ENCODE results near the gene ETF1. TPM values are rescaled to one million over a fixed set of nuclear protein-coding genes. Genes with fewer than 3 reads are reported as not detected.
A peak's percentile ranks its signal among the peaks of the same experiment; 100 is the strongest.

ETF1 gene
- total RNA-seq, 2 experiments from 2014 or later = 65.2 to 68.1 TPM

DNA sequence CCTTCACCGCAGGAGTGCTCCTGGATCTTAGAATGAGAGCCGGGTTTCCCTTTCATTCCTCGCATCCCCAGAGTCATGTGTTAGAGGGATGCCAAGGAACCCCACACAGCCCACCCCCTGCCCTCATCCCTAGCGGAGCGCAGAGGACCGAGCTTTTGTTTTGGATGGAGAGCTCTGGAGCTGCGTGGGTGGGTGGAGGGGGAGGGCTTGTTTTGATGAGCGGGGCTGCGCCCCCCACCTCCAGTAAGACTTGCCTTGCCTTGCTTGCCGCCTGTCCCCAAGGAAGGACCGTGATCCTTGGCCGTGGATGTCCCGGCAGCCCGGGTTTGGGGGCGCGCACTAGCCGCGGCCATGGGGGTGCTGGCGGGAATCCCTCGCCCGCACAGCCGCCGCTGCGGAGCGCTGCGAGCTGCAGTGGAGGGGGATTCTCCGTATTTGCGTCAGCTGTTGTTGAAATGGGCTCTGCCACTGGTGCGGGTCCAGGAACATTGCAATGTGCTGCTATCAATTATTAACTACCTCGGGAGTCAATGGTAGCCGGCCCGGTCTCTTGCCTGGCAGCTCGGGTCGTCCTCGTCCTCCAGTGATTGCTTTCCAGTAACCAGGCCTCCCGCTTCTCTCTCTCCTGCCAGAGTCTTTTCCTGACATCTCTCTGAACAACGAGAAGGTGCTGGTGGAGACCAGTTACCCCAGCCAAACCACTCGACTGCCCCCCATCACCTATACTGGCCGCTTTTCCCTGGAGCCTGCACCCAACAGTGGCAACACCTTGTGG, 76.7 kb downstream of the ETF1 start:
- H3K9me3 Mint-ChIP-seq = no peaks in the 10 kb centered on the region
- peak overlapping the region; percentile 84 for H3K4me3 Mint-ChIP-seq
- peaks cover 10% of the 10 kb centered on the region for H3K4me1 Mint-ChIP-seq

DNA sequence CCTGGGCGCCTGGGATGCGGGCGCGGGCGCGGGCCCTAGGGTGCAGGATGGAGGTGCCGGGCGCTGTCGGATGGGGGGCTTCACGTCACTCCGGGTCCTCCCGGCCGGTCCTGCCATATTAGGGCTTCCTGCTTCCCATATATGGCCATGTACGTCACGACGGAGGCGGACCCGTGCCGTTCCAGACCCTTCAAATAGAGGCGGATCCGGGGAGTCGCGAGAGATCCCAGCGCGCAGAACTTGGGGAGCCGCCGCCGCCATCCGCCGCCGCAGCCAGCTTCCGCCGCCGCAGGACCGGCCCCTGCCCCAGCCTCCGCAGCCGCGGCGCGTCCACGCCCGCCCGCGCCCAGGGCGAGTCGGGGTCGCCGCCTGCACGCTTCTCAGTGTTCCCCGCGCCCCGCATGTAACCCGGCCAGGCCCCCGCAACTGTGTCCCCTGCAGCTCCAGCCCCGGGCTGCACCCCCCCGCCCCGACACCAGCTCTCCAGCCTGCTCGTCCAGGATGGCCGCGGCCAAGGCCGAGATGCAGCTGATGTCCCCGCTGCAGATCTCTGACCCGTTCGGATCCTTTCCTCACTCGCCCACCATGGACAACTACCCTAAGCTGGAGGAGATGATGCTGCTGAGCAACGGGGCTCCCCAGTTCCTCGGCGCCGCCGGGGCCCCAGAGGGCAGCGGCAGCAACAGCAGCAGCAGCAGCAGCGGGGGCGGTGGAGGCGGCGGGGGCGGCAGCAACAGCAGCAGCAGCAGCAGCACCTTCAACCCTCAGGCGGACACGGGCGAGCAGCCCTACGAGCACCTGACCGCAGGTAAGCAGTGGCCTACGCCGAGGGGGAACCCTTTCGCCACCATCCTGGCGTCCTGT, 77.5 kb downstream of the ETF1 start, which contains the start of gene EGR1:
Gene EGR1, plus strand, starts transcription at position 219 of the 864 bp plus-strand sequence. Its CDS starts 283 bp downstream, at position 502.
- DNase-seq (peak; percentile 78), ATAC-seq (ENCODE audit: low read depth) (peak; percentile 55)
- peaks cover 13% of the 10 kb centered on the region for H3K27me3 Mint-ChIP-seq
- peak within 1 kb of the TSS; percentile 84 for H3K4me3 Mint-ChIP-seq
- peaks cover 5% of the 10 kb centered on the region for H3K36me3 Mint-ChIP-seq
- POLR2A ChIA-PET = interaction anchor here (0.6 to 3.6 kb wide), 21 partner anchors 9 to 876 kb away, joined by 3 to 56 read pairs (median 4); partner anchors contain the start of genes ETF1, FAM53C, HNRNPA0 and HSPA9
- H3K27ac Mint-ChIP-seq = peak within 1 kb of the TSS; percentile 95
- no peaks in the 10 kb centered on the region for H3K9me3 Mint-ChIP-seq
- H3K4me1 Mint-ChIP-seq = peaks cover 15% of the 10 kb centered on the region

More for the DNA sequence above, 76.7 kb downstream of the ETF1 start:
- DNase-seq (no peak), ATAC-seq (ENCODE audit: low read depth) (no peak)
- peaks cover 5% of the 10 kb centered on the region for H3K36me3 Mint-ChIP-seq
- H3K27me3 Mint-ChIP-seq = peaks cover 13% of the 10 kb centered on the region
- POLR2A ChIA-PET = interaction anchor here (0.6 to 3.6 kb wide), 6 partner anchors 12 to 713 kb away, joined by 3 to 56 read pairs (median 6); partner anchors contain the start of genes ETF1, HNRNPA0 and HSPA9
- no peak overlapping the region for H3K27ac Mint-ChIP-seq

DNA sequence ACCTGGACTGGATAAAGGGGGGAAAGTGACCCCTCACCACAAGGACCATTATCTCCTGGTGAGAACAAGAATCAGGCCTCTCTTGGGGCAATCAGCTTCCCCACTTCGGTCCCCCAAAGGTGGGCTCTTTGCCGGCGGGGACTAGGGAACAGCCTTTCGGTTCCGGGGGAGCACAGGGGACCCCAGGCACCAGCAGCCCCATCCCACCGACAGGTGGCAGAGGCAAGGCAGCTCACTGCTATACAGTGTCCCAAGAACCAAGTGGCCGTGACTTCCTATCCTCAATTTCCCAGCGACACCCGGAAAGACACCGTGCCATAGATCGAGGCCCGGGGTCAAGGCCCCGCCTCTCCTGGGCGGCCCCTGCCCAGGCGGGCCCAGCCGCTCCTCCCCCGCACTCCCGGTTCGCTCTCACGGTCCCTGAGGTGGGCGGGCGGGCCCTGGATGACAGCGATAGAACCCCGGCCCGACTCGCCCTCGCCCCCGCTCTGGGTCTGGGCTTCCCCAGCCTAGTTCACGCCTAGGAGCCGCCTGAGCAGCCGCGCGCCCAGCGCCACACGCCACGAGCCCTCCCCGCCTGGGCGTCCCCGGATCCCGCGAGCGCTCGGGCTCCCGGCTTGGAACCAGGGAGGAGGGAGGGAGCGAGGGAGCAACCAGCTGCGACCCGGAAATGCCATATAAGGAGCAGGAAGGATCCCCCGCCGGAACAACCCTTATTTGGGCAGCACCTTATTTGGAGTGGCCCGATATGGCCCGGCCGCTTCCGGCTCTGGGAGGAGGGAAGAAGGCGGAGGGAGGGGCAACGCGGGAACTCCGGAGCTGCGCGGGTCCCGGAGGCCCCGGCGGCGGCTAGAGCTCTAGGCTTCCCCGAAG, 78.4 kb downstream of the ETF1 start:
- ATAC-seq (ENCODE audit: low read depth) = peak; percentile 67
- peak; percentile 93 for DNase-seq
- Mint-ChIP-seq H3K9me3 (no peaks in the 10 kb centered on the region), H3K4me3 (peak overlapping the region; percentile 84), H3K4me1 (peaks cover 21% of the 10 kb centered on the region), H3K27ac (peak overlapping the region; percentile 95), H3K36me3 (peaks cover 5% of the 10 kb centered on the region), H3K27me3 (peaks cover 13% of the 10 kb centered on the region)
- POLR2A ChIA-PET = interaction anchor here (0.6 to 3.6 kb wide), 21 partner anchors 8 to 877 kb away, joined by 3 to 56 read pairs (median 3); partner anchors contain the start of genes ETF1, FAM53C, HNRNPA0 and KDM3B

DNA sequence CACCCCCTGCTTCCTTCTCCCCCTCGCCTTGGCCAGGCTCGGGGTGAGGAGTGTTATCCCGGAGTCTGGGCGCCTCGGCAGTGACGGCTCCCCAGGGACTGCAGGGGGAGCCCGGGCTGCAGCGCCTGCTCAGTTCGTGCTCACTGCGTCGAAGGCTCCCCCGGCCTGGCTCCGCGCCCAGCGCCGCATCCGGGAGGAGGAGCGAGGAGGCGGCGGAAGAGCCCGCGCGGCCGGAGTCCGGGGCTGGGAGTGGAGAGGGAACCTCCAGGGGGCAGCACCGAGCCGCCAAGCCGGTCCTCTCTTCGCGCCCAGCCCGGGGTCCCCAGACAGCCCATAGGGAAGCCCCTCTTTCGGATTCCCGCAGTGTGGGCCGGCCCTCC, 79.0 kb downstream of the ETF1 start:
- Mint-ChIP-seq H3K4me1 (peaks cover 28% of the 10 kb centered on the region), H3K9me3 (no peaks in the 10 kb centered on the region), H3K36me3 (peaks cover 7% of the 10 kb centered on the region), H3K27ac (peak overlapping the region; percentile 95), H3K27me3 (peaks cover 13% of the 10 kb centered on the region), H3K4me3 (peak overlapping the region; percentile 84)
- DNase-seq (peak; percentile 97), ATAC-seq (ENCODE audit: low read depth) (peak; percentile 51)
- POLR2A ChIA-PET = interaction anchor here (0.6 to 3.6 kb wide), 13 partner anchors 14 to 878 kb away, joined by 3 to 56 read pairs (median 5); partner anchors contain the start of genes ETF1, FAM53C, MATR3 and PAIP2

DNA sequence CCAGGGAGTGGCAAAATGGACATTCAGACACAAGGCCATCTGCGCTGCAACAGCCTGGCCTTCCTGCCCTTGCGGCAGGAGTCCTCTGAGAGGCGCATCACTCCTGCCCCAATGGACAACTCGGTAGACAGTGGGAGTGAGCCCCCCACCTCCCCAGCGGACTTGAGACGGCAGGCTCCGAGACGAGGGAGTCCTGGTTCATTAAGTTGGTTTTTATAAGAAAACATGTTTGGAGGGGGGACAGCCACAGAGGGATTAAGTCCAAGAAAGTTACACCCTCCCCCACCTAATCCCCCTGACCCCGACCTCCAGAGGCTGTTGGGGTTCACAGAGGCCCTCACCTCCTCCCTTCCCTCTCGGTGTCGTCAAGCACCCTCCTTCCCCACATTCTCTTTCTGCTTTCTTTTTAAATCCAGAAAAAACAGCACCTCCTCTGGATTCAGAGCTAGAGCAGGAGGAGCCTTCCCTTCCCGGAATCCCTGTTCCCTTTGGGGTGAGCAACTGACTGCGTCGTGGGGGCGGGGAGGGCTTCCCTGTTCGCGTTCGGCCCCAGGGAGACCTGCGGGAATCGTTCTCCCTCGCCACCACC, 79.5 kb downstream of the ETF1 start:
- Mint-ChIP-seq H3K36me3 (peaks cover 7% of the 10 kb centered on the region), H3K4me1 (peaks cover 31% of the 10 kb centered on the region)
- no peak for ATAC-seq (ENCODE audit: low read depth)

DNA sequence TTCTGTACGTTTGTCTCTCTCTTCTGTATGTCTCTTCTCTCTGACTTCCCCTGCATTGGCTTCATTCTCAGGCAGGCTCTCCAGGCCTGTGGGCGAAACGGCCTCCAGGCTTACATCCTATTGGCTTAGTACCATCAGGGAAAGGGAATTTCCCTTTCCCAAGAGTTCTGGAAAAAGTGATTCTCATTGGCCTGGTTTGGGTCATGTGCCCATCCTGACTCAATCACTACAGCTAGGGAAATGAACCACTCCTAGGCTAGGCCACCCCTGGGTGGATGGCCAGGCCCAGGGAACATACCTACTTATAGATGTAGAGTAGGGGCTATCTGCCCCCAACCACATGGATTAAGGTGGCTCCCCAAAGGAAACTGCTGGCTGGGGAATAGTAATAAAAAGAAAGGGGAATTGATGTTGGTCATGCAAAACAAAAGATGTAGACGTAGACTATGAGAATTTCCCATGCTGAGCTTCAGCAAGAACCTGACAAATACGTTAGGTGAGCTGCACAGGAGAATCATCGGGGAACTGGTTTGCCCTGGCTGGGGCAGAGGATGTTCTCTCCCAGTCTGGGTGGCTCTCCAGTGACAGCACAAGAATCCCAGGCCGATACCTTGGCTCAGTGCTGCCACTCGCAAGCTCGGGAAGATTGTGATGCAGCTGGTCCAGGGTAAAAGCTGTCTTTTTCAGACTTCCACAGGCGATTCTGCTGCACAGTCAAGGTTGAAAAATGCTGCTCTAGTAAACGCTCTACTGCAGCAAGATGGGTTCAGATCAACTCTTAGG, 81.5 kb downstream of the ETF1 start:
- no peaks in the 10 kb centered on the region for H3K9me3 Mint-ChIP-seq
- H3K36me3 Mint-ChIP-seq = peaks cover 2% of the 10 kb centered on the region
- DNase-seq (no peak), ATAC-seq (ENCODE audit: low read depth) (no peak)
- peaks cover 2% of the 10 kb centered on the region for H3K27me3 Mint-ChIP-seq
- H3K4me1 Mint-ChIP-seq = peaks cover 27% of the 10 kb centered on the region
- no peak overlapping the region for H3K4me3 Mint-ChIP-seq
- POLR2A ChIA-PET = interaction anchor here (1.8 kb wide), 1 partner anchor 114 kb away, joined by 4 read pairs; the partner anchor contains the start of gene HSPA9
- no peak overlapping the region for H3K27ac Mint-ChIP-seq

More for the DNA sequence above, 79.5 kb downstream of the ETF1 start:
- Mint-ChIP-seq H3K9me3 (no peaks in the 10 kb centered on the region), H3K27ac (peak overlapping the region; percentile 95), H3K27me3 (peaks cover 13% of the 10 kb centered on the region), H3K4me3 (peak overlapping the region; percentile 84)
- DNase-seq = no peak
- POLR2A ChIA-PET = interaction anchor here (0.6 to 3.6 kb wide), 13 partner anchors 13 to 830 kb away, joined by 3 to 56 read pairs (median 5); partner anchors contain the start of genes ETF1, FAM53C, HSPA9 and MATR3

DNA sequence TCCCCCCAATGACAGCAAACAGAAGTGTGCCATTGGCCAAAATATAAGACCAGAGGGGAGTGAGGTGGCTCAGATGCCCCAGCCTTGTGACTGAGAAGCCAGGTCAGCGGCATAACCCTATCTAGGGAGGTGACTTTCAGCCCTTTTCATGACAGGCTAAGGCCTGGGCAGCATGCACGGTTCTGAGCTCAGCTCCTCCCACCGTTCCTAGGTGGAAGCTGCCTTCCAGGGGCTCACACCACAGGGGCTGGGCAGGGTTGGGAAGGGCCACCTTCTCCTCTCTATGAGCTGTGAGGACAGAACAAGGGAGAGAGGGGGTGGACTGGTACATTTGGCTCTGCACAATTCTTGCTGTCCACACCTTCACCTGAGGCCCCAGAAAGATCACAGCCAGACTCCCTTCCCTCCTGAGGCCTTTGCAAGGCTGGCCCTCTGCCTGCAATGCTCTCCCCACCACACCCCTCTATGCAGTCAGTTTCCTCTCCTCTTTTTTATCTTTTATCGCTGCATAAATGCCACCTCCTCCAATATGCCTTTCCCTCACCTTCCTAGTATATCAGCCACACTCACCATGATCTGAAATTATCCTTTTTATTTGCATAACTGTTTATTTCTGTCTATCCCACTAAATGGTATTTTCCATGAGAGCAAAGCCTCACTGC, 82.9 kb downstream of the ETF1 start:
- no peaks in the 10 kb centered on the region for H3K27me3 Mint-ChIP-seq
- peak overlapping the region; percentile 99 for H3K27ac Mint-ChIP-seq
- H3K9me3 Mint-ChIP-seq = no peaks in the 10 kb centered on the region
- ATAC-seq (ENCODE audit: low read depth) (no peak), DNase-seq (no peak)
- peaks cover 27% of the 10 kb centered on the region for H3K4me1 Mint-ChIP-seq
- H3K4me3 Mint-ChIP-seq = no peak overlapping the region
- H3K36me3 Mint-ChIP-seq = peaks cover 2% of the 10 kb centered on the region
- POLR2A ChIA-PET = interaction anchor here (0.8 to 1.6 kb wide), 5 partner anchors 9 to 122 kb away, joined by 3 to 5 read pairs (median 3); partner anchors contain the start of gene FAM53C

DNA sequence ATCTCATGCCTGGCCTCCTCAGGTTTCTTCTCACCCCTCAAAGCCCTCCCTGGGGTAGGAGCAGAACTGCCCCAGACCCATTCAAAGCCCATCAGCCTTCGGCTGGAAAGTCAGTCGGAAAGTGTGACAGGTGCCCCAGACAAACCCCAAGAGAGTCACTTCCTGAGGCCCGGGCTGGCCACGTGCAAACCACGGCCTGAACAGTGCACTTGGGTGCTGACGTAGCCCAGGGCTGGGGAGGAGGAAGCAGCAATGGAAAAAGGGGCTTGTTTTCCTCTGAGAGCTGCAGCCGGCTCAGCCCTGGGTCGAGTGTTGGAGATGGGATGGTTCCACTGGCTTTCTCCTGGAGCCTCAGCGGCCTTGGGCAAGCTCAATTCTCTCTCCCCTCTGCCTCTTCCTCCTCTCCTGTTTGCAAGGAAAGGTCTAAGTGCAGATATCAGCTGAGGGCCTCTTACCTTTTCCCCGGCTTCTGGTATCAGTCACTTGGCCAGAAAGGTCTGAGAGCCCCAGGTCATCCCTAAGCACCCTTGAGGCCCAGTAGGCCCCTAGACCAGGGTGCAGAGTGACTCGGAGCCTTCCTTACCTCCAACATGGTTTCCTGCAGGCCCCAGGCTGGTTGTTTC, 83.6 kb downstream of the ETF1 start:
- ATAC-seq (ENCODE audit: low read depth) (peak; percentile 62), DNase-seq (peak; percentile 82)
- Mint-ChIP-seq H3K9me3 (no peaks in the 10 kb centered on the region), H3K36me3 (peaks cover 2% of the 10 kb centered on the region), H3K4me1 (peaks cover 27% of the 10 kb centered on the region), H3K27me3 (no peaks in the 10 kb centered on the region), H3K27ac (peak overlapping the region; percentile 99), H3K4me3 (peak overlapping the region; percentile 68)
- POLR2A ChIA-PET = interaction anchor here (0.6 to 1.6 kb wide), 6 partner anchors 9 to 121 kb away, joined by 3 to 5 read pairs (median 3); partner anchors contain the start of gene FAM53C

DNA sequence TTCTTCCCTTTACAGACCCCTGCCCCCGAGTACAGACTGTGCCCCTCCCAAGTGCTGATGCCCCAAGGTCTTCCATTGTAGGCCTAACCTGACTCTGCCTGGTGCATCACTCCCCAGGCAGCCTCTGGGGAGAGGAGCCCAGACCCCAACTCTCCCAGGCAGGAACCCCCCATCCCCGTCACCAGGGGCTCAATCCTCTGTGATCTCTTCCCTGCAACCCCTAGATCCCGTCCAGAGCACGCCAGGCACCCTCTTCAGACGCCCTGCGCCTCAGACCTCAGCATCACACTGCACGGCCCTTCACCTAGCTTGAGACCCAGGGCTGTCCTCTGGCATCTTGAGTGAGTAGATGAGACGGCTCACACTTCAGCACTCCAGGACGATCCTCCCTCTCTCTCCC, 84.2 kb downstream of the ETF1 start:
- DNase-seq = no peak
- H3K4me1 Mint-ChIP-seq = peaks cover 27% of the 10 kb centered on the region
- no peaks in the 10 kb centered on the region for H3K27me3 Mint-ChIP-seq
- peak overlapping the region; percentile 99 for H3K27ac Mint-ChIP-seq
- no peak for ATAC-seq (ENCODE audit: low read depth)
- H3K9me3 Mint-ChIP-seq = no peaks in the 10 kb centered on the region
- POLR2A ChIA-PET = interaction anchor here (0.6 to 1.6 kb wide), 5 partner anchors 8 to 121 kb away, joined by 3 to 5 read pairs (median 3); partner anchors contain the start of gene FAM53C
- peak overlapping the region; percentile 68 for H3K4me3 Mint-ChIP-seq
- H3K36me3 Mint-ChIP-seq = peaks cover 2% of the 10 kb centered on the region

DNA sequence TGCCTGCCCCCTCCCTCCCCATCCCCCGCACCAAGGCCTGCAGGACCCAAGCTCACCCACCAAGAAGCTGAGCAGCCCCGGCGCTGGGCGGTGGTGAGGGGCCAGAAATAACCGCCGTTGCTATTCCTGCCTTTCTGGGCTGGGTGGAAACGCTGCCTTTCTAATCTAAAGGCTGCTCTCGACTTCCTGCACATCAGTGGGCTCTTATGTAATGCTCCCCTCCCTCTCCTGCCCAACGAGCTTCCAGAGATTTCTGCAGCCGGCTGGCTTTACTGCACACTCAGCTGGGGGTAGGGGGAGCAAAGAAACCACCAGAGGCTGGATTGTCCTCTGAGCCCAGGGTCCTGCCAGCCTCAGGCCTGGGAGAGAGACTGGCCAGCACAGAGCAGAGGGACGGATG, 84.7 kb downstream of the ETF1 start:
- peaks cover 26% of the 10 kb centered on the region for H3K4me1 Mint-ChIP-seq
- no peak overlapping the region for H3K4me3 Mint-ChIP-seq
- peaks cover 2% of the 10 kb centered on the region for H3K36me3 Mint-ChIP-seq
- H3K27ac Mint-ChIP-seq = peak overlapping the region; percentile 99
- POLR2A ChIA-PET = interaction anchor here (1.6 kb wide), 1 partner anchor 120 kb away, joined by 5 read pairs; the partner anchor contains the start of gene FAM53C
- no peaks in the 10 kb centered on the region for H3K27me3 Mint-ChIP-seq
- DNase-seq (no peak), ATAC-seq (ENCODE audit: low read depth) (no peak)
- H3K9me3 Mint-ChIP-seq = no peaks in the 10 kb centered on the region

Data from activated naive CD8-positive, alpha-beta T cell treated with anti-CD3 and anti-CD28 coated beads, Interleukin-2, amount 10 ng/mL, durations not matched to agents 7 days and 5 days (primary cell).